Tibial nerve (tissue), 4 donors: Measurements from ENCODE around the gene RNF135. TPM values are rescaled to one million over a fixed set of nuclear protein-coding genes. Genes with fewer than 3 reads are reported as not detected.
"Not testable (repeated sequence)": the region's sequence is repeated elsewhere in the genome, so short reads cannot be mapped to it uniquely, and the experiment has no call there.

ENCODE experiments used
- DNase-seq, 2 donors: peaks; one replicate each; pipeline ENCODE4 v3.0.0-alpha.2; 2019; ENCODE audit warnings: low spot score in 2 of 2
- H3K27ac ChIP-seq, 4 donors: fragments of 200-600 bp; sonication (generic) in 3 of 4; one replicate each; pipeline ENCODE4 v1.5.1; 2017 to 2019; ENCODE audit warnings: mild to moderate bottlenecking in 1 of 4
- H3K27me3 ChIP-seq, 2 donors: fragments of 200-600 bp; sonication (generic) in 1 of 2; one replicate each; pipeline versions ENCODE4 v1.5.1 to v1.6.0; 2017 to 2019
- H3K36me3 ChIP-seq, 3 donors: fragments of 200-600 bp; sonication (generic); one replicate each; pipeline ENCODE4 v1.5.1; 2018 to 2019
- H3K4me1 ChIP-seq, 4 donors: fragments of 200-600 bp; sonication (generic) in 3 of 4; one replicate each; pipeline ENCODE4 v1.5.1; 2017 to 2019
- H3K4me3 ChIP-seq, 4 donors: fragments of 200-600 bp; sonication (generic) in 3 of 4; one replicate each; pipeline ENCODE4 v1.5.1; 2017 to 2019; ENCODE audit warnings: mild to moderate bottlenecking in 1 of 4, moderate library complexity in 1 of 4
- H3K9me3 ChIP-seq, 4 donors: fragments of 200-600 bp; sonication (generic) in 3 of 4; one replicate each; pipeline ENCODE4 v1.5.1; 2017 to 2019
- EP300 ChIP-seq, 2 donors: sonication (generic); formaldehyde crosslinking; IDR thresholded peaks; one replicate each; pipeline ENCODE4 v1.6.1; 2017; ENCODE audit warnings: antibody characterized with exemption in 2 of 2, mild to moderate bottlenecking in 1 of 2
- POLR2A ChIP-seq, 2 donors: fragments of 450-650 bp; IDR thresholded peaks; one replicate each; pipeline ENCODE4 v1.6.1; 2017; ENCODE audit warnings: antibody characterized with exemption in 2 of 2, mild to moderate bottlenecking in 2 of 2, moderate library complexity in 2 of 2
- WGBS, 2 donors: methylation state at CpG; one replicate each; pipeline ENCODE4 v1.1.5; 2018; 5-methylcytosine and 5-hydroxymethylcytosine counted together
- total RNA-seq, 4 donors: library from RNA; depleted of rRNA; stranded (reverse); fragments of >200 nt; gene quantifications; one replicate each; pipeline ENCODE4 v1.1.0, GENCODE V29; 2016
- TF ChIP-seq, protein P1 (sequence below), 5 experiments: fragments of 200-600 bp in 3 of 5; fragments of 450-650 bp in 2 of 5; sonication (generic) in 3 of 5; IDR thresholded peaks; one replicate each; pipeline ENCODE4 v1.5.1; 2016 to 2019; ENCODE audit warnings: antibody characterized with exemption in 5 of 5, mild to moderate bottlenecking in 3 of 5, moderate library complexity in 2 of 5

Gene RNF135
- total RNA-seq, 4 donors from 2014 or later, result 33.3 to 78.3 (median 45.3) TPM

- DNase-seq, result no peak
- Histone ChIP-seq H3K9me3 (no peaks in the 10 kb centered on the region), H3K4me1 (peaks cover 0 to 15% (median 9%) of the 10 kb centered on the region in 4 donors), H3K36me3 (no peaks in the 10 kb centered on the region), H3K27me3 (peaks cover 0 to 49% of the 10 kb centered on the region in 2 donors), H3K27ac (no peak overlapping the region), H3K4me3 (no peak overlapping the region)
- TF ChIP-seq, protein P1, sequence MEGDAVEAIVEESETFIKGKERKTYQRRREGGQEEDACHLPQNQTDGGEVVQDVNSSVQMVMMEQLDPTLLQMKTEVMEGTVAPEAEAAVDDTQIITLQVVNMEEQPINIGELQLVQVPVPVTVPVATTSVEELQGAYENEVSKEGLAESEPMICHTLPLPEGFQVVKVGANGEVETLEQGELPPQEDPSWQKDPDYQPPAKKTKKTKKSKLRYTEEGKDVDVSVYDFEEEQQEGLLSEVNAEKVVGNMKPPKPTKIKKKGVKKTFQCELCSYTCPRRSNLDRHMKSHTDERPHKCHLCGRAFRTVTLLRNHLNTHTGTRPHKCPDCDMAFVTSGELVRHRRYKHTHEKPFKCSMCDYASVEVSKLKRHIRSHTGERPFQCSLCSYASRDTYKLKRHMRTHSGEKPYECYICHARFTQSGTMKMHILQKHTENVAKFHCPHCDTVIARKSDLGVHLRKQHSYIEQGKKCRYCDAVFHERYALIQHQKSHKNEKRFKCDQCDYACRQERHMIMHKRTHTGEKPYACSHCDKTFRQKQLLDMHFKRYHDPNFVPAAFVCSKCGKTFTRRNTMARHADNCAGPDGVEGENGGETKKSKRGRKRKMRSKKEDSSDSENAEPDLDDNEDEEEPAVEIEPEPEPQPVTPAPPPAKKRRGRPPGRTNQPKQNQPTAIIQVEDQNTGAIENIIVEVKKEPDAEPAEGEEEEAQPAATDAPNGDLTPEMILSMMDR (IDR thresholded peaks at IDR 0.05), result no peak
- TF ChIP-seq POLR2A (IDR thresholded peaks at IDR 0.05), result no peak
- TF ChIP-seq EP300 (IDR thresholded peaks at IDR 0.05), result no peak
- WGBS, 2 donors, result 72 to 76% methylated on average over 6 of the region's 6 CpGs
Measured at GRCh38 chr17:30926516-30926915, 44.3 kb upstream of the RNF135 start.

GRCh38 chr17:30927756-30928155 is 43.1 kb upstream of the RNF135 start:
- Histone ChIP-seq H3K9me3 (no peaks in the 10 kb centered on the region), H3K4me3 (no peak overlapping the region), H3K4me1 (peaks cover 0 to 2% (median 1%) of the 10 kb centered on the region in 4 donors), H3K27me3 (peaks cover 0 to 40% of the 10 kb centered on the region in 2 donors), H3K36me3 (no peaks in the 10 kb centered on the region), H3K27ac (no peak overlapping the region)
- 86% methylated on average over 5 of the region's 5 CpGs for WGBS, 2 donors
- TF ChIP-seq, protein P1 (IDR thresholded peaks at IDR 0.05), result no peak
- TF ChIP-seq EP300 (IDR thresholded peaks at IDR 0.05) (no peak), POLR2A (IDR thresholded peaks at IDR 0.05) (no peak)
- DNase-seq, result no peak

- H3K36me3 ChIP-seq, result no peaks in the 10 kb centered on the region
- peaks cover 0 to 32% of the 10 kb centered on the region in 2 donors for H3K27me3 ChIP-seq
- TF ChIP-seq EP300 (IDR thresholded peaks at IDR 0.05) (no peak), POLR2A (IDR thresholded peaks at IDR 0.05) (no peak)
- TF ChIP-seq, protein P1 (IDR thresholded peaks at IDR 0.05), result no peak
- H3K4me1 ChIP-seq, result no peaks in the 10 kb centered on the region
- DNase-seq, result no peak
- no peaks in the 10 kb centered on the region for H3K9me3 ChIP-seq
- H3K27ac ChIP-seq, result no peak overlapping the region
- no peak overlapping the region for H3K4me3 ChIP-seq
- WGBS, 2 donors, result 74 to 76% methylated on average over 3 of the region's 3 CpGs
Measured at GRCh38 chr17:30928584-30928983, 42.3 kb upstream of the RNF135 start.

DNA sequence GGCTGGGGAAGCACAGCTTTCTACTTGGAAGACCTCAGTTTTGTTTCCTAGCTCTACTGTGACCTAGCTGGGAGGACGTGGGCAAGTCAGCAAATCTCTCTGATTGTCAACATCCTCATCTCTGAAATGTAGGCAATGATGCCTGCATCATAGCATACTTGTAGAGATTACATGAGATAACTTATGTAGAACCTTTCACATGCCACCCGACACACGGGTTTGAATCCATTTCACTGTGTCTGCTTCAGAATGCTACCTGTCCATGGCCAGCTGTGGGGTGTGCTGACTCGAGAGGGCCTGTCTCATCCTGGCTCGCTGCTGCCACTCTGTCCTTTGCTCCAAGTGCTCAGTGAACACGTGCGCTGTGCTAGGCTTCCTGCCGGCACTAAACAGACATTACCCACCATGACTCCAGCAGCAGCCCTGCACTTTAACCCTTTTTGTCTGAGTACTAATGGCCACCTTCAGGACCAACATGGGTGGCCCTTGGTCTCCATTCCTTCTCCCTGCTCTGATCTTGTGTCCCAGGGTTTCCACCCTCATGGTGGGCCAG is 41.7 kb upstream of the RNF135 start:
- peaks cover 0 to 26% of the 10 kb centered on the region in 2 donors for H3K27me3 ChIP-seq
- H3K27ac ChIP-seq, result no peak overlapping the region
- H3K4me1 ChIP-seq, result no peaks in the 10 kb centered on the region
- H3K4me3 ChIP-seq, result no peak overlapping the region
- H3K36me3 ChIP-seq, result no peaks in the 10 kb centered on the region
- WGBS, 2 donors, result 39 to 52% methylated on average over 8 of the region's 8 CpGs
- no peak for DNase-seq
- no peaks in the 10 kb centered on the region for H3K9me3 ChIP-seq
- TF ChIP-seq EP300 (IDR thresholded peaks at IDR 0.05), result no peak
- TF ChIP-seq, protein P1 (IDR thresholded peaks at IDR 0.05), result no peak
- TF ChIP-seq POLR2A (IDR thresholded peaks at IDR 0.05), result no peak

- not testable (repeated sequence) for H3K9me3 ChIP-seq
- WGBS, 2 donors, result 94 to 98% methylated on average over 3 of the region's 3 CpGs
Measured at GRCh38 chr17:30929861-30930260, 41.0 kb upstream of the RNF135 start.

GRCh38 chr17:30930495-30930894 is 40.3 kb upstream of the RNF135 start:
- Histone ChIP-seq H3K9me3 (no peaks in the 10 kb centered on the region), H3K4me3 (no peak overlapping the region), H3K27me3 (peaks cover 0 to 14% of the 10 kb centered on the region in 2 donors), H3K36me3 (no peaks in the 10 kb centered on the region), H3K27ac (no peak overlapping the region), H3K4me1 (no peaks in the 10 kb centered on the region)
- 86 to 92% methylated on average over 3 of the region's 3 CpGs for WGBS, 2 donors
- DNase-seq, result no peak
- TF ChIP-seq, protein P1 (IDR thresholded peaks at IDR 0.05), result no peak
- TF ChIP-seq POLR2A (IDR thresholded peaks at IDR 0.05) (no peak), EP300 (IDR thresholded peaks at IDR 0.05) (no peak)

More at GRCh38 chr17:30929861-30930260, 41.0 kb upstream of the RNF135 start:
- not testable (repeated sequence) for H3K36me3 ChIP-seq, DNase-seq, H3K4me3 ChIP-seq, H3K4me1 ChIP-seq, H3K27ac ChIP-seq
- H3K27me3 ChIP-seq, result peaks cover 0 to 20% of the 10 kb centered on the region in 2 donors

- not testable (repeated sequence) for H3K4me3 ChIP-seq, H3K4me1 ChIP-seq, H3K27ac ChIP-seq, DNase-seq, H3K36me3 ChIP-seq, H3K9me3 ChIP-seq, H3K27me3 ChIP-seq
- 78 to 86% methylated on average over 8 of the region's 8 CpGs for WGBS, 2 donors
Measured at GRCh38 chr17:30931582-30931981, 39.3 kb upstream of the RNF135 start.
